SK-N-SH (cell line): ENCODE results near the gene PSMG3.

Experiments
- CHD2 ChIP-seq: fragments of 150-350 bp; IDR thresholded peaks from 2 replicates; pipeline ENCODE4 v1.6.1; 2018; ENCODE audit warnings: low read length; ENCODE audit not compliant: partially characterized antibody
- CTCF ChIP-seq: fragments of 200-600 bp; sonication (generic); IDR thresholded peaks from 2 replicates; pipeline ENCODE4 v1.6.1; 2017; ENCODE audit warnings: antibody characterized with exemption, mild to moderate bottlenecking, moderate library complexity
- EZH2phosphoT487 ChIP-seq: fragments of 200-600 bp; sonication (generic); IDR thresholded peaks from 2 replicates; pipeline ENCODE4 v1.6.1; 2017; ENCODE audit warnings: low read depth, mixed run types, mild to moderate bottlenecking, antibody characterized with exemption, moderate library complexity, borderline replicate concordance
- GABPA ChIP-seq: IDR thresholded peaks from 2 replicates; pipeline ENCODE4 v1.4.0; 2012; ENCODE audit warnings: low read depth, mild to moderate bottlenecking
- POLR2AphosphoS5 ChIP-seq: IDR thresholded peaks from 2 replicates; pipeline ENCODE4 v1.6.1; 2012; ENCODE audit warnings: low read depth, low read length
- RAD21 ChIP-seq: IDR thresholded peaks from 2 replicates; pipeline ENCODE4 v1.6.1; 2012; ENCODE audit warnings: mild to moderate bottlenecking, low read length
- REST ChIP-seq: IDR thresholded peaks from 2 replicates; pipeline ENCODE4 v1.6.1; 2012; ENCODE audit warnings: mild to moderate bottlenecking, low read depth, low read length, moderate library complexity
- SIN3A ChIP-seq: IDR thresholded peaks from 2 replicates; pipeline ENCODE4 v1.6.1; 2012; ENCODE audit warnings: low read depth, mild to moderate bottlenecking, low read length, moderate library complexity, borderline replicate concordance
- TEAD4 ChIP-seq: IDR thresholded peaks from 2 replicates; pipeline ENCODE4 v1.4.0; 2012; ENCODE audit warnings: mild to moderate bottlenecking, borderline replicate concordance; ENCODE audit not compliant: insufficient read depth
- YY1 ChIP-seq: IDR thresholded peaks from 2 replicates; pipeline ENCODE4 v1.4.0; 2012; ENCODE audit warnings: low read depth, mild to moderate bottlenecking

GRCh38 chr7:1617957-1618356 lies 48.1 kb upstream of the PSMG3 start:
- no peak for TF ChIP-seq GABPA
- no peak for TF ChIP-seq CTCF
- TF ChIP-seq CHD2: no peak
- TF ChIP-seq TEAD4: no peak
- TF ChIP-seq EZH2phosphoT487: no peak
- no peak for TF ChIP-seq SIN3A
- no peak for TF ChIP-seq YY1
- no peak for TF ChIP-seq POLR2AphosphoS5
- no peak for TF ChIP-seq RAD21
- no peak for TF ChIP-seq REST
